Measurements from ENCODE around the gene NNAT. TPM values are rescaled to one million over a fixed set of nuclear protein-coding genes. Genes with fewer than 3 reads are reported as not detected.
A peak's percentile ranks its signal among the peaks of the same experiment; 100 is the strongest.

NNAT gene
- total and polyA plus RNA-seq, 2 donors: 31.4 to 61.2 TPM

DNA sequence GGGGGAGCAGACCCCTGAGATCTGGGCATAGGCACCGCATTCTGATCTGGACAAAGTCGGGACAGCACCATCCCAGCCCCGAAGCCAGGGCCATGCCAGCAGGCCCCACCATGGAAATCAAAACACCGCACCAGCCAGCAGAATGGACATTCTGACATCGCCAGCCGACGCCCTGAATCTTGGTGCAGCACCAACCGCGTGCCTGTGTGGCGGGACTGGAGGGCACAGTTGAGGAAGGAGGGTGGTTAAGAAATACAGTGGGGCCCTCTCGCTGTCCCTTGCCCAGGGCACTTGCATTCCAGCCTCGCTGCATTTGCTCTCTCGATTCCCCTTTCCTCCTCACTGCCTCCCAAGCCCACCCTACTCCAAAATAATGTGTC, 2.0 kb downstream of the NNAT start:
- no peak overlapping the region for H3K27ac ChIP-seq (ENCODE audit: low read depth)
- no peaks in the 10 kb centered on the region for H3K36me3 ChIP-seq (ENCODE audit: insufficient read depth)
- WGBS: 85% methylated on average over 13 of the region's 13 CpGs
- DNase-seq (ENCODE audit: extremely low spot score): no peak
- no peaks in the 10 kb centered on the region for H3K4me1 ChIP-seq (ENCODE audit: insufficient read depth)
- H3K4me3 ChIP-seq (ENCODE audit: low read depth, low read length): no peak overlapping the region

DNA sequence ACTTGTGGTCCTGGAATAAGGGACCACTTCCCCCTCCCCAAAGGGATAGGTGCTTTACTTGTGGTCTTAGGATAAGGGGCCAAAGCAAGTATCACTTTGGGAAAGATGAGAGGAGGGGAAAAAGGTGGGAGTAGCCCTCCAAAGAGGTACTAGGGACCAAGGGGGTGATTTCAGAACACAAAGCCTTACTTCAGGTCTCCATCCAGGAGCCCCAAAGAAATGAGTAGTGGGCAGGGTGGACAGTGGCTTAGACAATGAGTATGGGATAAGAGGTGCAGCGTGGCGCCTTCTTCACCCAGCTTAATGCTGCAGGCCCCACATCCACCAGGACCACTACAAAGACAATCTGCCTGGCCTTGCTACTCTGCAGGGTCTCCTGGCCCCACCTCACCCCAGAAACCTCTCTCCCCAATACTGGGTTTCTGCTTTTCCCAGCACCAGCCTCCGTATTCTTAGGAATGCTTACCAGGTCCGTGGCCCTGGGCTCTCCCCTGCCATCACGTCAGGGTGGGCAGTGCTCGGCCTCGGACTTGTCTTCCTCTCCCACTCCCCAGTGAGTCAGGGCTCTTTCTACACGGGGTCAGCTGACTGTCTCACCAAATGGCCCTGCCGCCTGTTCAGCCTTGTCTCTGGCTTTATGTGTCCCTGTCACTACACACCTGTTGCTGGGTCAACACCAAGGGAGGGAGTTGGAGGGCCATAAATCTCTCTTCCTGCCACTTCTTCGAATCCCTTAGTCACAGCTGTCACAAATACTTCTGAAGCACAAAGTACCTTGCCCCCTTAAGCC, 3.1 kb downstream of the NNAT start:
- Histone ChIP-seq H3K27ac (ENCODE audit: low read depth) (peak overlapping the region; percentile 44), H3K36me3 (ENCODE audit: insufficient read depth) (no peaks in the 10 kb centered on the region), H3K4me3 (ENCODE audit: low read depth, low read length) (no peak overlapping the region), H3K4me1 (ENCODE audit: insufficient read depth) (no peaks in the 10 kb centered on the region)
- no peak for DNase-seq (ENCODE audit: extremely low spot score)
- WGBS: 64% methylated on average over 10 of the region's 10 CpGs

DNA sequence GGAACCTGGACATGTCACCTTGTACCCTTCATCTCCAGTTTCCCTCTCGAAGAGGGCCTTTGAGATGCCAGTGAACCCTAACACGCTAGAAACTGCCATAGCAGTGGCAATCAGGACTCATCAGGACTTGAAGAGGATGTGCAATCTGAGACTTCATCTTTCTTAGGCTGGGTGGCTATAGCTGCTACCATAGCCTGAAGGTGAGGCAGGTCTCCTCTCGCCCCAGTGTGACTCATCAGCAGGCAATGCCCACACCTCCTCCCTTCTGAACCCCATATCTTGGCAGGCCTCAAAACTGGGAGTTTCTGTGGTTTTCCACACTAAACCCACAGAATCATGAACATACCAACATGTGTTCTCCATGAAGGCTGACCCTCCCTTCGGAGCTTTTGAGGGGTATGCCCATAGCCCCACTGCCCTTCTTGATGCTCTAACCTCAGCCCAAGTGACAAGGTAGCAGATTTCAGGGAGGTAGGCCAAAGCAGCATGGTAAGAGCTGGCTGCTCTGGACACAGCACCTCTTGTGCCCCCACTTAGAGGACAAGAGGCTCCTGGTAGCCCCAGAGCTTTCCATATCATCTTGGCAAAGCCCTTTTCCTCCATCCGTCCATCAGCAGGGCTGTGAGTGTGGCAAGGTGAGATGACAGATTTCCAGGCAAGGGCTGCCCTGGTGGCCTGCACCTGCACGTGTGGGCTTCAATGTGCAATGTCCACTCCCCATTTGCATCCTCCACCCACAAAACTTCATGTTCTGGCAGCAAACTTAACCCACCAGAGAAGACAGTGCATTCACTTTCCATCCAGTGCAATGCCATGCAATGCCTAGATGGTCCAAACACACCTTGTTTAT, 4.0 kb downstream of the NNAT start:
- 54% methylated on average over 6 of the region's 6 CpGs for WGBS
- peak overlapping the region; percentile 53 for H3K27ac ChIP-seq (ENCODE audit: low read depth)
- no peak overlapping the region for H3K4me3 ChIP-seq (ENCODE audit: low read depth, low read length)
- no peaks in the 10 kb centered on the region for H3K36me3 ChIP-seq (ENCODE audit: insufficient read depth)
- DNase-seq (ENCODE audit: extremely low spot score): no peak
- no peaks in the 10 kb centered on the region for H3K4me1 ChIP-seq (ENCODE audit: insufficient read depth)

DNA sequence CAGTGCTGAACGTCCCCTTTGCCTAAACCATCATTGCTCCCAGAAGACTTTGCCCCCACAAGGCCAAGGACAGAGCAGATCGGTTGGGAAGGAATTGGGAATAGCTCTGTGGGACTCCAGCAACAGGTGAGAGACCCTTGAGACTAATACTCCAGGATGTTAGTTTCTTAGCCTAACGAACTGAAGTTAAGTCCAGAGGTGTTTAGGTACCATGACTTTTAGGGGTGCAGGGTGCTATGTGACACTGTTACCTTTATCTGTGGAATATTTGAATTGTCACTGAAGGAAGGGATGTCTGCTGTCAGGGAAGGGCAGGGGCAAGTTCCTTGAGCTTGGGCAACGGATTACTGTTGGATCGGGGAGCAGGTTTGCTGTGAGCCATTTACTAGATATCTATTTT, 4.8 kb downstream of the NNAT start:
- Histone ChIP-seq H3K4me1 (ENCODE audit: insufficient read depth) (no peaks in the 10 kb centered on the region), H3K36me3 (ENCODE audit: insufficient read depth) (no peaks in the 10 kb centered on the region), H3K4me3 (ENCODE audit: low read depth, low read length) (no peak overlapping the region), H3K27ac (ENCODE audit: low read depth) (peak overlapping the region; percentile 25)
- WGBS: 41% methylated on average over 5 of the region's 5 CpGs
- DNase-seq (ENCODE audit: extremely low spot score): no peak

DNA sequence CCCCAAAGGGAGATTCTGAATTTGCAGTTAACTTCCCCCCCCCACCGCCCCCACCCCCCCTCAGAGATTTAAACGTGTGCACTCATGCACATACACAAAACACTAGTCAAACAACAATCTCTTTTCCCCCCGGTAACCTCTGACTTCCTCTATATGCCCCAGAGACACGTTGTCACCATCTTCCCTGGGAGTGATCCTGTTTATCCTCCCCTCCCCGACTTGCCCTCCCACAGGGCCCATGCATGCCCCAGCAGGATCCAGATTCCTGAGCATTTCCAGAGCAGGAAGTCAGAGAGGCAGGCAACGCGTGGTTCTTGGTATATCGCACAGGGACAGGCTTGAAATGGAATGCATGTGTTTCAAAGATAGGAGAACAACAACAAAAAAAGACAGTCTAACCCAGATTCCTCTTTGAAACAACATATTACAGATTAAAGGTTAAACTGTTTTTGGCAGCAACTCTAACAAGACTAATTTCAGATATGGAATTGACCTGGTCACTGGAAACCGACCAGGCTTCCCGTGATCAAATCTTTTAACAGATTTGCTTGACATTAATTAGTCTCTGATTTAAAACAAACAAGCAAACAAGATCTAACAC, 5.3 kb downstream of the NNAT start:
- Histone ChIP-seq H3K4me3 (ENCODE audit: low read depth, low read length) (peak overlapping the region; percentile 95), H3K36me3 (ENCODE audit: insufficient read depth) (no peaks in the 10 kb centered on the region), H3K4me1 (ENCODE audit: insufficient read depth) (no peaks in the 10 kb centered on the region), H3K27ac (ENCODE audit: low read depth) (peak overlapping the region; percentile 92)
- WGBS: 4% methylated on average over 10 of the region's 10 CpGs
- no peak for DNase-seq (ENCODE audit: extremely low spot score)

DNA sequence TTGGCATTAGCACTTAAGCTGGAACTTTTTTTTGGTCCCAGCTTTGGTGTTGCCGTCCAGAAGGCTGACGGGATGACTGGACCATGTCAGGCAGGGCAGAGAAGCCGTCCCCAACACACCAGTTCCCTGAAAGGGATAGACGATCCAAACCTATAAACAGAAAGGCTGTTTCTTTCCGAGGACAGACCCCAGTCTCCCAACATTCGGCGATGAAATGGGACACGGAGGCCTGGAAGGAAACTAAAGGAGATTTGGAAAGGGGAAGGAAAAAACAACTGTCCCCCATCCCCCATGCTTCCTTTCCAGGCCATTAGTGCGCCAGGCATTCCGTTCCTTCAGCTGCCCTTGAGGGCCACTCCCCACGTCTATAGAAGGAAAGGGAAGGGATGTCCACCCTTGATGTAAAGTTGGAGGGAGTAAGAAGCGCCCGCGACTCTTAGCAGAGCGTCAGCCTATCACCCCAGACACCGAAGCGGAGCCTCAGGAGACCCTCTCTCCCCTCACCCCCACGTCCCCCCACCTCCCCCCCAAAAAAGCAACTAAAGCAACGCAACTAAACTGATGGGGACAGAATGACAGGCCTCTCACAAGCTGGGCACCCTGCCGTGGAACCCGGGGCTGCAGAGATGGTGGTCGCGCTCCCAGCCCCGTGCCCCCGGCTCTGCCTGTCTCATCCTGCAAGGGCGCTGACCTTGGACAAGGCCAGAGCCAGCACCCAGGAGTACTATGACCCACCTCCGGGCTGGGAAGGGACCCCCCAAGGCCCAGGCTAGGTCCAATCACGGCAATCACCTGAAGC, 6.0 kb downstream of the NNAT start:
- Histone ChIP-seq H3K4me3 (ENCODE audit: low read depth, low read length) (peak overlapping the region; percentile 95), H3K4me1 (ENCODE audit: insufficient read depth) (no peaks in the 10 kb centered on the region), H3K27ac (ENCODE audit: low read depth) (peak overlapping the region; percentile 92), H3K36me3 (ENCODE audit: insufficient read depth) (no peaks in the 10 kb centered on the region)
- WGBS: under 1% methylated on average over 28 of the region's 28 CpGs
- no peak for DNase-seq (ENCODE audit: extremely low spot score)

DNA sequence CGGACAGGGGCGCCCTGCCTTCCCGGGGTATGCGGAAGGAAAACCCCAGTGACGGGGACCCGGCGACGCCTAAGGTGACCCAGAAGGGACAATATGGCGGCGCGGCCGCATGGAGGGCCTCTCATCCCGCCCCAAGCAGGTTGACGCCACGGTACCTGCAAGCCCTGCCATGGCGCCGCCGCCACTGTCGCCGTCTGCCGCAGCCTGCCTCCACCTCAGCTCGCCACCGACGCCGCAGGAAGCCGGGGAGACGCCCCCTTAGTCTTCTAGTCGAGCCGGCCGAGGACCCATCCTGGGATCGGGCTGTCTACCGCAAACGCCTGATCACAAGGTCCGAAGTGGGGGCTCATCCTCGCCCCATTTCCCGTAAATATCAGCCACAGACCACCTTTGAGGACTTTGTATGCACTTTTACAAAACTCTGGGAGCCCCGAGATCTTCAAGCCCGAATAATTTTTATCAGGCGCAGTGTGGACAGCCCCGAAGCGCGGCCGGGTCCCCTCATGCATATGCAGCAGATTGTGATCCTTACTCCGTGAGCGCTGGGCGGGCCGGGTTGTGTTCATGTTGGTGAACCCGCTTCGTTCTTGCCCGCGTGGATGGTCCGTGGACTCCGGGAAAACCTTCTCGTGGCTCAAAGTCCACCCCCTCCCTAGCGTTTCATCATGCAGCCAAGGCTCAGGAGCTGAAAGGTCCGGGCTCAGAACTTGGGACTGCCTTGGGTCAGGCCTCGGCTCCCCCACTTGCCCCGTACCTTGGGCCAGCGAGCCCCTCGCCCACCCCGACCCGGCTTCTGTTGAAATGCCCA, 6.8 kb downstream of the NNAT start, which contains the start of gene BLCAP:
Gene BLCAP, minus strand, starts transcription at position 239 of the 808 bp plus-strand sequence. CDS start 8,702 bp downstream, outside the sequence.
- DNase-seq (ENCODE audit: extremely low spot score): peak; percentile 80
- Histone ChIP-seq H3K4me3 (ENCODE audit: low read depth, low read length) (peak within 1 kb of the TSS; percentile 95), H3K4me1 (ENCODE audit: insufficient read depth) (no peaks in the 10 kb centered on the region), H3K27ac (ENCODE audit: low read depth) (peak within 1 kb of the TSS; percentile 92), H3K36me3 (ENCODE audit: insufficient read depth) (no peaks in the 10 kb centered on the region)
- WGBS: under 1% methylated on average over 62 of the region's 62 CpGs

DNA sequence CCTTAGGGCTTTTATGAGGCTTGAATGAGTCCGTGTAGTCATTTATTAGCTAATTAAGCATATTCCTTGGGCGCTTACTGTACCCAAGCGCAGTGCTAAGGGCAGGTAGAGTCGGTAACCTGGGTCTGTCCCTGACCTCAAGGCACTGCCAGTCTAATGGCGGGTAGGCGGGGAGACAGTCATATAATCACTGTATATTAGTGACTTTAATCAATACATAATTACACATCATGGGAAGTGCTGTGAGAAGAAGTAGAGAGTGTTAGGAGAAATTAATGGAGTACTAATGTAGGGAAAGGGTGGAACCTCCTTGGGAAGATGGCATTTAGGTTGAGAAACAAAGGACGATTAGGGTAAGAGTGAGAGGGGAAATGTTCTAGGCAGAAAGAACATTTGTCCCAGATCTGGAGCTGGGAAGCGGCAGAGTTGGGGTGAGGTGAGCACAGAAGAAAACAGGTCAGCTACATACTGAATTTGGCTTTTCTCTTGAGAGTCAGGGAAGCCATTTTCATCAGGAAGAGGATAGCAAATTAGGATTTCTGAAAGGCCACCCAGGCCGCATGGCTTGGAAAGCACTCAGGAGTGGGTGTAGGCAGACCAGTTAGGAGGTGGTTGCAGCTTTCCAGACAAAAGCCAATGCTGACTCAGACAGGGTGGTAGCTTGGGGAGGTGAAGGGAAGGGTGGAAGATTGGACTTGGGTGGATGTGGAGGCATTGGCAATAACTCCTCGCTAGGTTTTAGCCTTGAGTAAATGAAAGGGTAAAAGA, 7.6 kb downstream of the NNAT start:
- no peak for DNase-seq (ENCODE audit: extremely low spot score)
- peak overlapping the region; percentile 95 for H3K4me3 ChIP-seq (ENCODE audit: low read depth, low read length)
- H3K27ac ChIP-seq (ENCODE audit: low read depth): peak overlapping the region; percentile 92
- no peaks in the 10 kb centered on the region for H3K36me3 ChIP-seq (ENCODE audit: insufficient read depth)
- H3K4me1 ChIP-seq (ENCODE audit: insufficient read depth): no peaks in the 10 kb centered on the region
- WGBS: 43% methylated on average over 10 of the region's 10 CpGs

DNA sequence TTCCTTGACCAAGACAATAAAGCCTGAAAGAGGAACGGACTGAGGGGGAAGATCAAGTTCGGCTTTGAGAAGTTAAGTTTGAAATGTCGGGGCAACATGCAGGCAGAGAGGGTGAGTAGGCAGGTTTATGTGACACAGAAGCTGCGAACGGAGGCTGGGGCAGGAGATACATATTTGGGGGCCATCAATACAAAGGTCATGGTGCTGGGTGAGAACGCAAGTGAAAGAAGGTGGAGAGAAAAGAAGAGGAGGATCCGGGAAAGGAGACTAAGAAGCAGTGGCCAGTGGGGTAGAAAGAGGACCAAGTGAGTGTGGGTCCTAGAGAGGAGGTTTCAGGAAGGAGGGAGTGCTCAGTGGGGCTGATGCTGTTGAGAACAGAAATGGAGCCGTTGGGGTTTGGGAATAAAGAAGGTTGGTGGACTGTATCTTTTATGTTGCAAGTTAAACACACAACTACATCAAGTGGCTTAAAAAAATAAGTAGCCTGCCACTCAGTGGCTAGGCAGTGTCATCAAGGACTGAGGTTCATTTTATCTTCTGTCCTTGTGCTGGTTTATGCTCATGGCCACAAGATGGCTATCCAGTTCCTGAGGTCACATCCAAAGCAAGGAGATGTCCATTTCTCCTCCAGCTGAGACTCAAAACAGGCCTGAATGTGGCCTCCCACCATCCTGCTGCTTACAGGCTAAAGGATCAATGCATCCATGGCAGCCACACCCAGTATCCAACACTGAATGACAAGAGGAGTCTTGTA, 8.3 kb downstream of the NNAT start:
- 78% methylated on average over 8 of the region's 8 CpGs for WGBS
- DNase-seq (ENCODE audit: extremely low spot score): no peak
- no peak overlapping the region for H3K4me3 ChIP-seq (ENCODE audit: low read depth, low read length)
- no peaks in the 10 kb centered on the region for H3K4me1 ChIP-seq (ENCODE audit: insufficient read depth)
- H3K36me3 ChIP-seq (ENCODE audit: insufficient read depth): no peaks in the 10 kb centered on the region
- no peak overlapping the region for H3K27ac ChIP-seq (ENCODE audit: low read depth)

DNA sequence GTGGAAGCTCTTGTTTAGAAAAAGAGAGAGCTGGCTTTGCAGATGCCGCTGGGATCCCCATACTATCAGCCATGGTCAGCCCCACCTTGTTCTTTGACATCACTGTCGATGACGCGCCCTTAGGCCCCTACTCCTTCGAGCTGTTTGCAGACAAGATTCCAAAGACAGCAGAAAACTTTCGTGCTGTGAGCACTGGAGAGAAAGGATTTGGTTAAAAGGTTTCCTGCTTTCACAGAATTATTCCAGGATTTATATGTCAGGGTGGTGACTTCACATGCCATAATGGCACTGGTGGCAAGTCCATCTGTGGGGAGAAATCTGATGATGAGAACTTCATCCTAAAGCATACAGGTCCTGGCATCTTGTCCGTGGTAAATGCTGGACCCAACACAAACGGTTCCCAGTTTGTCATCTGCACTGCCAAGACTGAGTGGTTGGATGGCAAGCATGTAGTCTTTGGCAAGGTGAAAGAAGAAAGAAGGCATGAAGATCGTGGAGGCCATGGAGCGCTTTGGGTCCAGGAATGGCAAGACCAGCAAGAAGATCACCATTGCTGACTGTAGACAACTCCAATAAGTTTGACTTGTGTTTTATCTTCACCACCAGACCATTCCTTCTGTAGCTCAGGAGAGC, 9.0 kb downstream of the NNAT start:
- no peaks in the 10 kb centered on the region for H3K4me1 ChIP-seq (ENCODE audit: insufficient read depth)
- DNase-seq (ENCODE audit: extremely low spot score): no peak
- WGBS: 84% methylated on average over 10 of the region's 10 CpGs

DNA sequence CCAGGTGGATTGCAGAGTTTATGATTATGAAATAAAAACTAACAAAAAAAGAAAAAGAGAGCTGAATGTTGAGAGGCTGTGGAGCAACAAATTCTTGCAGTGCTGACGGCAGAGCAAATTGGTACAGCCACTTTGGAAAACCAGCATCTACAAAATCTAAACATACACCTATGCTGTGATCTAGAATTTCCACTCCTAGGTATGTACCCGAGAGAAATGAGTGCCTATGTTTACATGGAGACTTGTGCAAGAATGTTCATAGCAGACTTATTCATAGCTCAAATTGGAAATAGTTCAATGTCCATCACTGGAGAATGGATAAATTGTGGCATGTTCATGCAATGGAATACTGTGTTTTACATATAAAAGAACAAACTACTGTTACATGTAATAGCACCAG, 9.6 kb downstream of the NNAT start:
- no peak for DNase-seq (ENCODE audit: extremely low spot score)
- Histone ChIP-seq H3K36me3 (ENCODE audit: insufficient read depth) (no peaks in the 10 kb centered on the region), H3K4me3 (ENCODE audit: low read depth, low read length) (no peak overlapping the region), H3K4me1 (ENCODE audit: insufficient read depth) (no peaks in the 10 kb centered on the region), H3K27ac (ENCODE audit: low read depth) (no peak overlapping the region)
- WGBS: 72% methylated on average over 2 of the region's 2 CpGs

More for the DNA sequence above, 9.0 kb downstream of the NNAT start:
- no peak overlapping the region for H3K4me3 ChIP-seq (ENCODE audit: low read depth, low read length)
- no peak overlapping the region for H3K27ac ChIP-seq (ENCODE audit: low read depth)
- no peaks in the 10 kb centered on the region for H3K36me3 ChIP-seq (ENCODE audit: insufficient read depth)
